Right ventricle myocardium inferior (tissue), 1 donor: ENCODE data around the gene GYS1. TPM values are rescaled to one million over a fixed set of nuclear protein-coding genes. Genes with fewer than 3 reads are reported as not detected.
"Not testable (repeated sequence)": the region's sequence is repeated elsewhere in the genome, so short reads cannot be mapped to it uniquely, and the experiment has no call there.

Experiments
- ATAC-seq: fragments of 200-7000 bp; cut with Tn5 transposase; one replicate; pipeline ENCODE4 v1.9.1; 2020; ENCODE audit warnings: mild to moderate bottlenecking, moderate library complexity
- DNase-seq: peaks from one replicate; pipeline ENCODE4 v3.0.0; 2021; ENCODE audit errors: missing footprints
- intact Hi-C: fragments of 100-400 bp; cut with DNase I; formaldehyde crosslinking; loops from one replicate; pipeline ENCODE4 v1.11.0; 2022
- long read RNA-seq: library from polyadenylated mRNA; unstranded; transcript quantifications from one replicate; pipeline ENCODE4 v2.0.0, GENCODE V29; 2021
- total RNA-seq: library from RNA; stranded (reverse); fragmentation: NEBNext Ultra II Directional; extraction: Animal tissue kit (Norgen Biotek cat#: 25700); gene quantifications from one replicate; pipeline ENCODE4 v1.2.1, GENCODE V29; 2021
- donor health status: DM: no; HTN: yes; CAD: no; lungs with severe emphysema.

Gene GYS1
- 99.1 TPM for total RNA-seq
- long read RNA-seq, transcript GYS1-202 (16 exons, 3,574 nt) = major isoform, 22 of 47 reads
- long read RNA-seq, partial matches to known transcripts = 23 of 47 reads
- long read RNA-seq, other reads (novel, unspliced or antisense) = 2 of 47 reads

DNA sequence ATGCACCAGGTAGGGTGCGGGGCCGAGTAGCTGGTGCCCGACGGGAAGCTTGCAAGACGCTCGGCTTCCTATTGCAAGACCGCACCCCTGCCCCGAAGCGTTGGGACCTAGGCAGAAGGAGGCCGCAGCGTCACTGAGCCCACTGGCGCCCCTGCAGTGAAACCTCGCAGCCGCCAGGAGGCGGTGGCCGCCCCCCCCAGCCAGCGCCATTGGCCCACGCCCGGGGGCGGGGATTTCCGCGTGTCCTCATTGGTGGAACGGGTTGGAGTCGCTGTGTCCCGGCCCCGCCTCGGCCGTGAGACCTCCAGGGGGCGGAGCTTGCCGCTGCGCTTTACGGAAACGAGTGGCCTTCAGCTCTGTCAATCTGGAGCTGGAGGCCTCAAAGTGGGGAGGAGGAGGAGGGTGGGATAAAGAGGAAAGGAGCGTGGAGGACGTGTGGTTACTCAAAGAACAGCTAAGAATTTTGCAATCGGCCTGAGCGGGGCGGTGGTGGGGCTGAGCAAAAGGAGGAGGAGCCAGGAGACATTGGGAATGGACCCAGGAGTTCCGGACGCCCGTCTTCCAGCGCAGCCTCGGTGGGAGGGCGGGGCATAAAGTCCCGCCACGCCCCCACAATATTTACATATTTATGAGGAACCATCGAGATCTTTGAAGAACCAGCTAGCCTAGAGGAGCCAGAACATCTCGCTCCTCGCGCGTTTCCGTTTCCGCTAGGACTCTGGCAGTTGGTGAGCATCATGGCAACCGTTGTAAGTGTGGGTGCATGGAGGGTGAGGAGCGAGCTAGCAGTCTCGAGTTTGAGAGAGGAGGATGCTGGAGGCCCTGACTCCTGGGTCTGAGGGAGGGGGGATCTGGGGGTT lies at the start of gene GYS1, which contains the start of gene RUVBL2:
Gene GYS1, minus strand, starts transcription at position 135 of the 860 bp plus-strand sequence. CDS start 197 bp downstream, outside the sequence.
Gene RUVBL2, plus strand, starts transcription at position 713 of the 860 bp plus-strand sequence. Its CDS starts 25 bp downstream, at position 738.
- DNase-seq = peak; percentile 100
- intact Hi-C loops = loop anchor here (2.0 kb wide), 1 partner anchor 29 kb away; the partner anchor contains the start of gene FTL
- ATAC-seq = peak; percentile 94

GRCh38 chr19:49042666-49043065 lies 49.6 kb upstream of the GYS1 start:
- ATAC-seq, intact Hi-C loops, DNase-seq: not testable (repeated sequence)

- DNase-seq (no peak), ATAC-seq (no peak)
- intact Hi-C loops = no loop called here
Measured at GRCh38 chr19:49042177-49042576, 49.1 kb upstream of the GYS1 start.

GRCh38 chr19:49039736-49040135 lies 46.6 kb upstream of the GYS1 start:
- ATAC-seq, DNase-seq, intact Hi-C loops: not testable (repeated sequence)

DNA sequence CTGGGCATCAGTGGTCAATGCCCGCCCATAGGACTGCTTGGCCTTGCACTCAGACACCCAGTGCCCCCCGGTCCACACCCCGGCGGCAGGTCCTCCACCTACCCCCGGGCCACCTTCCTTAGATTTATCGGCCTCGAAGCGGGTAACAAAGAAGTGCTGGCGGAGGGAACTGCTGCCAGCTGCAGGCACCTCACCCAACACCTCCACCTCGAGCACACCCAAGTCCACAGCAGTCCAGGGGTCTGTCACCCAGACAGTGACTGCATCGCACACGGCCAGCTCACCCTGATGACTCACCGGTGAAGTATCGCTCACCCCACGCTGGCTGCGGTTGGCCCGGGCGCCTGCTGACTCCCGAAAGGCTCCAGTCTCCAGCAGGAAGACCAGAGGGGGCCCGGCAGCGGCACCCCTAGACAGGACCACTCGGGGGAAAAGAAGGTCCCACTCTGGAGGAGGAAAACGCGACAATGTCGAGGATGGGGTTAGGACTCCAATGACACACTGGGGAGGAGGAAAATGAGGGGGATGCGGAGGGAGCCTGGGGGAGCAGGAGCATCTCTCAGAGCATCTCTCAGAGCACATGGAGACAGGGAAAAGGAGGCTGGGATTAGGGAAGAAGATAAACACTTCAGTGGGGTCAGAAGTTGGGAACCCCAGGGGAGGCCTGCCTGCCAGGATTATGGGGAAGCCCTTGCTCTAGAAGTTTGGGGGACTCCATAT lies 45.6 kb upstream of the GYS1 start:
- ATAC-seq, intact Hi-C loops, DNase-seq: not testable (repeated sequence)

- intact Hi-C loops, ATAC-seq, DNase-seq: not testable (repeated sequence)
Measured at GRCh38 chr19:49038111-49038510, 45.0 kb upstream of the GYS1 start.

DNA sequence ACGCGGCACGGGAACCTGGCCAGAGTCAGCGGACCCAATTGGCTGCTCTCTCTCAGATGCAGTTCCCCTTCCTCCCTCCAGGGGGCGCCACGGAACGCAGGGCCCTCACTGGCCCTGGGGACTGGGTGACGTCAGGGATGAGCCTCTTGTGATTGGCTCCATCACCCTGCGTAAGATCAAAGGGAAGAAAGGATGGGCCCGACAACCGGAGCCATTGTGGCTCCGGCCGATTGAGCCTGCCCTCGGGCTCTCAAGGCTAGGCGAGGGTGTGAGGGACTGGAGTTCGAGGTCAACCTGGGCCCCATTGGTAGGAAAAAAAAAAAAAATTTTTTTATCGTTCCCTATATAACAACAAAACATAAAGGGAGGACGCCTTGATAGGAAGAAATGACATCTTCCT lies 43.7 kb upstream of the GYS1 start, which contains the start of gene CGB1:
Gene CGB1, minus strand, starts transcription at position 81 of the 400 bp plus-strand sequence. CDS start 184 bp downstream, outside the sequence.
- DNase-seq, intact Hi-C loops, ATAC-seq: not testable (repeated sequence)

- intact Hi-C loops, ATAC-seq, DNase-seq: not testable (repeated sequence)
Measured at GRCh38 chr19:49031642-49032301, 38.7 kb upstream of the GYS1 start, which contains the start of gene CGB2. CGB2 (plus strand) TSS chr19:49031890; CDS start chr19:49032096, 206 bp downstream.

GRCh38 chr19:49030323-49030722 lies 37.2 kb upstream of the GYS1 start:
- DNase-seq, ATAC-seq, intact Hi-C loops: not testable (repeated sequence)

- ATAC-seq, DNase-seq, intact Hi-C loops: not testable (repeated sequence)
Measured at GRCh38 chr19:49029749-49030148, 36.6 kb upstream of the GYS1 start.

DNA sequence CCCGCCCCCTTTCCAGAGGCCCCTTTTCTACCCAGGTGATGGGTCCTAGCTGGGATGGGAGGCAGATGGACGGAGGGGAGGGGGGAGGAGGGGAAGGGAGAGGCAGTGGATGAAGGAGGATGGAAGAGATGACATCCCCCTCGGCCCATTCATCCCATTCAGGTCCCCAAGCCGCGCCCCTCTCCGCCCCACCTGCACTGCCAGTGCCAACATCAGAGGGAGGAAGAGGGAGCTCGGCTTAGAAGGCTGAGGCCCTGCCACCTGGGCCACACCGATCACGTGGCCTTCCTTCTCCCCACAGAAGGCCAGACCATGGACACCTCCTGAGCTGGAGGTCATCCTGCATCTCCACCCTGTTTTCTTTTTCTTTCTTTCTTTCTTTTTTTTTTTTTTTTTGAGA lies 35.6 kb upstream of the GYS1 start:
- ATAC-seq, intact Hi-C loops, DNase-seq: not testable (repeated sequence)

GRCh38 chr19:49025599-49025998 lies 32.5 kb upstream of the GYS1 start:
- DNase-seq, ATAC-seq, intact Hi-C loops: not testable (repeated sequence)

GRCh38 chr19:49025088-49025487 lies 32.0 kb upstream of the GYS1 start:
- ATAC-seq, DNase-seq, intact Hi-C loops: not testable (repeated sequence)

DNA sequence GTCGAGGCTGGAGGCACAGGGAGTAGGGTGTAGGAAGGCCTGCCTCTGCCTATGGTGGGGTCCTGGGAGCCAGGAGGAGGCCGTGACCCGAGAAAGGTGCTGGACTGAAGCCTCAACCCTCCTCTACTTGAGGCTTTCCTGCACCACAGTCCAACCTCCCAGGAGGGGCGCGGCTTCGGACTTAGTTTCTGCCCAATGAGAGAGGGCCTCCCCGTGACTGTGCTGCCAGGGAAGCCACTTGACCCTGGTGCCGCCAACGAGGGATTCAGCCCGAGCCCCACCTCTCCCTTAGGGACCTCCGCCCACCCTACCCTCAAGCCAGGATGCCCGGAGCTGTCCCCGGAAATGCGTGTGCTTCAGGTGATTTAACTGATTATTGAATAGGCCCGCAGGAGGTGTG lies 31.1 kb upstream of the GYS1 start, which contains the start of gene CGB3:
Gene CGB3, minus strand, starts transcription at position 101 of the 400 bp plus-strand sequence. CDS start 362 bp downstream, outside the sequence.
- ATAC-seq, DNase-seq, intact Hi-C loops: not testable (repeated sequence)

DNA sequence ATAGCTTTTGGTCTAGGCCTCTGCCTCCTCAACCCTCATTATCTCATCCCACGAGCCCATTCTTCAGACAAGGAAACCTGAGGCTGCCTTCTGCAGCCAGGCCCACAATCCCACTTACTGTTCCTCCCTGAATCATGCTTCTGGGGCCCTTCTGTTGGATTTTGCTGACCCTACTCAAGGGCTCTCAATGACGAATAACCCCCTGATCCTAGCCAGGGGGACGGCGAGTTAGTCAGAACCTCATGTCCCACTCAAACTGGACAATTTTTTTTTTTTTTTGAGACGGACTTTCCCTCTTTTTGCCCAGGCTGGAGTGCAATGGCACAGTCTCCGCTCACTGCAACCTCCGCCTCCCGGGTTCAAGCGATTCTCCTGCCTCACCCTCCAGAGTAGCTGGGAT lies 29.0 kb upstream of the GYS1 start:
- ATAC-seq (no peak), DNase-seq (no peak)
- intact Hi-C loops = no loop called here

- DNase-seq (no peak), ATAC-seq (no peak)
- intact Hi-C loops = no loop called here
Measured at GRCh38 chr19:49020931-49021895, 28.1 kb upstream of the GYS1 start.

DNA sequence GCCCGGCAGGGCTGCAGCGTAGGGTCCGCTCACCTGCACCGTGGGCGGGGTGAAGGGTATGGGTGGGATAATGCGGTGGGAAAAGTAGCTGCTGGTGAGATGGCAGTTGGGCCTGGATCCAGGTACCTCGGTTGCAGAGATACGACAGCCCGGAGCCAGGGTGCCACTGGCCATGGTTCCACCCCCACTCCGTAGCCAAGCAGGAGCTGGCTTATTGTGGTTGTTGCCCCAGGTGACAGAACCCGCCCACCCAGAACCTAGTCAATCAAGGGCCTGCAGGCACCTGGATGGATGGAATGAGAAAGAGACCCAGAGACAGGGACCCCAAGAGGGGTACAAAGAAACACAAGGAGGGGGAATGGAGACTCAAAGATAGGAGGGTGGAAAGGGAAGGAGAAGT lies 27.2 kb upstream of the GYS1 start:
- intact Hi-C loops = no loop called here
- DNase-seq (no peak), ATAC-seq (no peak)
